Neutrophil (primary cell): Measurements from ENCODE around the gene KY.

Experiments used
- H3K27ac ChIP-seq: fragments of 200-600 bp; sonication (generic); 2 replicates; pipeline ENCODE4 v1.5.1; 2016; ENCODE audit warnings: mild to moderate bottlenecking, moderate library complexity
- H3K27me3 ChIP-seq: fragments of 200-600 bp; sonication (generic); 2 replicates; pipeline ENCODE4 v1.6.0; 2016; ENCODE audit warnings: mild to moderate bottlenecking
- H3K36me3 ChIP-seq: fragments of 200-600 bp; sonication (generic); 2 replicates; pipeline ENCODE4 v1.5.1; 2017
- H3K4me1 ChIP-seq, 2 experiments: fragments of 200-600 bp in 1 of 2; sonication (generic) in 1 of 2; 1 replicate in 1 of 2; 2 replicates in 1 of 2; pipeline versions ENCODE4 v1.5.1 to v1.6.1; 2013 to 2016; ENCODE audit warnings: low read depth in 1 of 2, low read length in 1 of 2, mild to moderate bottlenecking in 1 of 2, moderate library complexity in 1 of 2; ENCODE audit not compliant: control insufficient read depth in 1 of 2, insufficient read depth in 1 of 2
- H3K4me3 ChIP-seq, 2 experiments: fragments of 200-600 bp in 1 of 2; sonication (generic) in 1 of 2; 1 replicate in 1 of 2; 2 replicates in 1 of 2; pipeline ENCODE4 v1.5.1; 2013 to 2016; ENCODE audit warnings: low read depth in 1 of 2, low read length in 1 of 2, mild to moderate bottlenecking in 1 of 2, moderate library complexity in 1 of 2
- H3K9me3 ChIP-seq: fragments of 200-600 bp; sonication (generic); 2 replicates; pipeline ENCODE4 v1.5.1; 2016
- TF ChIP-seq, protein P1 (sequence below): fragments of 200-600 bp; sonication (generic); IDR thresholded peaks from 2 replicates; pipeline ENCODE4 v1.5.1; 2016; ENCODE audit warnings: antibody characterized with exemption

Gene KY

DNA sequence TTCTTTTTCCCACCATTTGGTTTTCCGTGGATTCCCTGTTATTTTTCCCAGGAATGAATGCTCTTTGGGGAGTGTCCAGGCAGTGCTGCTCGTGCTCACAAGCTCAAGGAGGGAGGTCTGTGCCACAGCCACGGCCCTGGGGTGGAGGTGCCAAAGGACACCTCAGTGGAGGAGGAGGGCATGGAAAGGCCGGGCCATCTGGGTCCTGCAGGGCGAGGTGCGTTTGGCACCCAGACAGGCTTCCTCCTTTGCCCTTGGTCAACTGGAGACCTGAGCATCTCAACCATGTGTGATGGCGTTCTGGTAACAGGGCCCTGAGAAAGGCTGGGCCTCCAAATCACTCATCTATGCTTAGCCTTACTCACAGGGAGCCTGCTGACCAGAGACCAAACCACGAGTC lies 25.4 kb downstream of the KY start:
- no peaks in the 10 kb centered on the region for H3K9me3 ChIP-seq
- peaks cover 47% of the 10 kb centered on the region for H3K36me3 ChIP-seq
- no peak overlapping the region for H3K27ac ChIP-seq
- no peak overlapping the region for H3K4me3 ChIP-seq
- TF ChIP-seq, protein P1, sequence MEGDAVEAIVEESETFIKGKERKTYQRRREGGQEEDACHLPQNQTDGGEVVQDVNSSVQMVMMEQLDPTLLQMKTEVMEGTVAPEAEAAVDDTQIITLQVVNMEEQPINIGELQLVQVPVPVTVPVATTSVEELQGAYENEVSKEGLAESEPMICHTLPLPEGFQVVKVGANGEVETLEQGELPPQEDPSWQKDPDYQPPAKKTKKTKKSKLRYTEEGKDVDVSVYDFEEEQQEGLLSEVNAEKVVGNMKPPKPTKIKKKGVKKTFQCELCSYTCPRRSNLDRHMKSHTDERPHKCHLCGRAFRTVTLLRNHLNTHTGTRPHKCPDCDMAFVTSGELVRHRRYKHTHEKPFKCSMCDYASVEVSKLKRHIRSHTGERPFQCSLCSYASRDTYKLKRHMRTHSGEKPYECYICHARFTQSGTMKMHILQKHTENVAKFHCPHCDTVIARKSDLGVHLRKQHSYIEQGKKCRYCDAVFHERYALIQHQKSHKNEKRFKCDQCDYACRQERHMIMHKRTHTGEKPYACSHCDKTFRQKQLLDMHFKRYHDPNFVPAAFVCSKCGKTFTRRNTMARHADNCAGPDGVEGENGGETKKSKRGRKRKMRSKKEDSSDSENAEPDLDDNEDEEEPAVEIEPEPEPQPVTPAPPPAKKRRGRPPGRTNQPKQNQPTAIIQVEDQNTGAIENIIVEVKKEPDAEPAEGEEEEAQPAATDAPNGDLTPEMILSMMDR = no peak
- no peaks in the 10 kb centered on the region for H3K27me3 ChIP-seq
- peaks cover 6 to 12% of the 10 kb centered on the region in 2 experiments for H3K4me1 ChIP-seq

DNA sequence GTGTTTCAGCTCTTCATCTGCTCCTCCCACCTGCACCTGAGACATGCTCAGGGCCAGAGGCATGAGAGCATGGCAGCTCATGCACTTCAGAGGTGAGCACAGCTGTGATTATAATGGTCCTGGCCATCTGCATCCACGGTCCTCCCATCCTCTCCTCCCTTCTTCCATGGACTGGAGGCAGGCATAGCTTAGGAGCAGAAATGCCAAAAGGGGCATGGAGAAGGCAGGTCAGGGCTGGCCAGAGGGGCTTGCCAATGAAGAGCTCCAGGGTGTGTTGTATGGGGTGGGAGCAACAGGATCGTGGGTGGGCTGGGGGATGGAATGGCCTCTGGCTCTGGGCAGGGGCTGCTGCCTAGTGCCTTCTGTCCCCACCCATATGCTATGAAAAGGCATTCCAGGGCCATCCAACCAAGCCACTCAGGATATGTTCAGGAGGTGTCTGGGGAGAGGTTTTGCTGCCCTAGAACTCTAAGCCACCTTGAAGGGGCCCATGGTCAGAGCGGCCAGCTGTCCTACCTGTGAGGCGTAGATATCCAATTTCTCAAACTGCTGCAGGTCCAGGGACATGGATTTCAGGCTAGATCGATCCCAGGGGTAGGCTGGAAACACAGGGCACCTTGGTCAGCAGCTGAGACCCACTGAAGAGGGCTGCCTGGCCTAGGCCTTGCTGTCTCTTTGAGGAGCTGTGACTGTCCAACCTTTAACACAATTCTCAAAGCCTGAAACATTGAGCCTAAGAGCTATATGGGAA lies 26.1 kb downstream of the KY start:
- Histone ChIP-seq H3K27ac (peak overlapping the region; percentile 25), H3K36me3 (peaks cover 55% of the 10 kb centered on the region), H3K27me3 (no peaks in the 10 kb centered on the region), H3K4me1 (peaks cover 6 to 12% of the 10 kb centered on the region in 2 experiments), H3K4me3 (no peak overlapping the region), H3K9me3 (no peaks in the 10 kb centered on the region)
- TF ChIP-seq, protein P1 = no peak

- Histone ChIP-seq H3K27ac (no peak overlapping the region), H3K4me1 (peaks cover 6 to 12% of the 10 kb centered on the region in 2 experiments), H3K36me3 (peaks cover 63% of the 10 kb centered on the region), H3K4me3 (no peak overlapping the region), H3K9me3 (no peaks in the 10 kb centered on the region), H3K27me3 (no peaks in the 10 kb centered on the region)
- TF ChIP-seq, protein P1 = no peak
Measured at GRCh38 chr3:134623615-134624245, 27.1 kb downstream of the KY start.

DNA sequence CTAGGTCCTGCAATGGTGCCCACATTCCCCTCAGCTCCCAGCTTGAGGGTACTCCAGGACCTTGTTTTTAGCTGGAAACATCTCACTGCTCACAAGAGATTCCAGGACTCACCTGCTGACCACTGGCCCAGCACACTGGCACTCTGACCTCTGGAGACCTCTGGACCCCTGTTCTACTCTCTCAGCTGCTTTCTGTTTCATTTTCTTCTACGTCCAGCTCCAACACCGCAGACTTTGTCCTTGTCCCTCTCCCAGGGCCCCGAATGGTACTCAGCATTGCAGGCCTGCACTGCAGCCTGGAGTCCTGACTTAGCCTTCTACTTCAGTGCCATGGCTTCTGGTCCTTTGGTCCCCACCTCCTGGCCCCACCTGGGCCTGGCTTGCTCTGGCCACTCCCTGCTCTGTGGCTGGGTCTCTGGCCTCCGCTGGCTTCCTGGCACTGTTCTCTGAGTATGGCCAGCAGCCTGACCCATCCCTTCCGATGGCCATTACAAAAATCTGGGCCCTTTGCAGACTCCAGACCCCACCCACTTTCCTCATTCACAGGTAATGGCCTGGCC lies 27.9 kb downstream of the KY start:
- no peak overlapping the region for H3K27ac ChIP-seq
- peaks cover 5 to 9% of the 10 kb centered on the region in 2 experiments for H3K4me1 ChIP-seq
- H3K4me3 ChIP-seq = no peak overlapping the region
- TF ChIP-seq, protein P1 = no peak
- H3K9me3 ChIP-seq = no peaks in the 10 kb centered on the region
- peaks cover 64% of the 10 kb centered on the region for H3K36me3 ChIP-seq
- no peaks in the 10 kb centered on the region for H3K27me3 ChIP-seq

GRCh38 chr3:134621854-134622253 lies 29.0 kb downstream of the KY start:
- TF ChIP-seq, protein P1 = no peak
- Histone ChIP-seq H3K27me3 (no peaks in the 10 kb centered on the region), H3K36me3 (peaks cover 71% of the 10 kb centered on the region), H3K4me3 (no peak overlapping the region), H3K27ac (no peak overlapping the region), H3K4me1 (no peaks in the 10 kb centered on the region), H3K9me3 (no peaks in the 10 kb centered on the region)
